Activated B cell treated with CpG ODN at 0.5 μM for 24 hours (primary cell): Measurements from ENCODE around the gene SH2D6. TPM values are rescaled to one million over a fixed set of nuclear protein-coding genes. Genes with fewer than 3 reads are reported as not detected.
A peak's percentile ranks its signal among the peaks of the same experiment; 100 is the strongest.
"Not testable (repeated sequence)": the region's sequence is repeated elsewhere in the genome, so short reads cannot be mapped to it uniquely, and the experiment has no call there.

Source experiments
- ATAC-seq: fragments of 200-7000 bp; cut with Tn5 transposase; one replicate; pipeline ENCODE4 v1.10.0; 2021; ENCODE audit warnings: low read depth, mild to moderate bottlenecking, moderate library complexity
- CTCF ChIA-PET: fragments of 350-600 bp; sonication (Branson Sonifier 250); formaldehyde crosslinking; loops from one replicate; lab custom pipeline; 2021; ENCODE audit warnings: antibody characterized with exemption; lab: Charles Lee
- POLR2A ChIA-PET: fragments of 350-600 bp; sonication (Branson Sonifier 250); formaldehyde crosslinking; loops from one replicate; lab custom pipeline; 2021; ENCODE audit warnings: antibody characterized with exemption; lab: Charles Lee
- DNase-seq: peaks from one replicate; pipeline ENCODE4 v3.0.0; 2022
- H3K27ac Mint-ChIP-seq: one replicate; pipeline ENCODE4 v1.8.0; 2020; ENCODE audit warnings: mixed read lengths
- H3K27me3 Mint-ChIP-seq: one replicate; pipeline ENCODE4 v1.8.0; 2021; ENCODE audit warnings: mixed read lengths
- H3K36me3 Mint-ChIP-seq: one replicate; pipeline ENCODE4 v1.8.0; 2021; ENCODE audit warnings: low read depth, mixed read lengths
- H3K4me1 Mint-ChIP-seq: one replicate; pipeline ENCODE4 v1.8.0; 2021; ENCODE audit warnings: mixed read lengths
- H3K4me3 Mint-ChIP-seq: one replicate; pipeline ENCODE4 v1.8.0; 2020; ENCODE audit warnings: mild to moderate bottlenecking, mixed read lengths
- H3K9me3 Mint-ChIP-seq: one replicate; pipeline ENCODE4 v1.8.0; 2020; ENCODE audit warnings: mixed read lengths
- intact Hi-C: fragments of 100-400 bp; cut with micrococcal nuclease; formaldehyde crosslinking; loops from one replicate; pipeline ENCODE4 v1.15.1; 2024
- total RNA-seq: library from RNA; stranded (reverse); gene quantifications from 2 replicates; pipeline ENCODE4 v1.2.3, GENCODE V29; 2022
- TF ChIP-seq, protein P1 (sequence below): fragments of 200-600 bp; IDR thresholded peaks from one replicate; pipeline ENCODE4 v1.8.0; 2022; ENCODE audit warnings: antibody characterized with exemption, mild to moderate bottlenecking

The SH2D6 gene
- total RNA-seq, 1 donor from 2014 or later: 1.6 TPM

- no peaks in the 10 kb centered on the region for H3K9me3 Mint-ChIP-seq
- peak; percentile 86 for ATAC-seq
- POLR2A ChIA-PET: interaction anchor here (0.6 to 5.3 kb wide), 26 partner anchors 9 to 770 kb away, joined by 3 to 137 read pairs (median 4); partner anchors contain the start of genes ELMOD3, IMMT, MAT2A and RETSAT
- H3K4me3 Mint-ChIP-seq: peak overlapping the region; percentile 87
- peak; percentile 80 for DNase-seq
- intact Hi-C loops: loop anchor here (1.0 kb wide), 3 partner anchors 19 to 101 kb away; partner anchors contain the start of genes ELMOD3, RETSAT and SH2D6
- H3K27me3 Mint-ChIP-seq: no peaks in the 10 kb centered on the region
- H3K36me3 Mint-ChIP-seq: no peaks in the 10 kb centered on the region
- TF ChIP-seq, protein P1, sequence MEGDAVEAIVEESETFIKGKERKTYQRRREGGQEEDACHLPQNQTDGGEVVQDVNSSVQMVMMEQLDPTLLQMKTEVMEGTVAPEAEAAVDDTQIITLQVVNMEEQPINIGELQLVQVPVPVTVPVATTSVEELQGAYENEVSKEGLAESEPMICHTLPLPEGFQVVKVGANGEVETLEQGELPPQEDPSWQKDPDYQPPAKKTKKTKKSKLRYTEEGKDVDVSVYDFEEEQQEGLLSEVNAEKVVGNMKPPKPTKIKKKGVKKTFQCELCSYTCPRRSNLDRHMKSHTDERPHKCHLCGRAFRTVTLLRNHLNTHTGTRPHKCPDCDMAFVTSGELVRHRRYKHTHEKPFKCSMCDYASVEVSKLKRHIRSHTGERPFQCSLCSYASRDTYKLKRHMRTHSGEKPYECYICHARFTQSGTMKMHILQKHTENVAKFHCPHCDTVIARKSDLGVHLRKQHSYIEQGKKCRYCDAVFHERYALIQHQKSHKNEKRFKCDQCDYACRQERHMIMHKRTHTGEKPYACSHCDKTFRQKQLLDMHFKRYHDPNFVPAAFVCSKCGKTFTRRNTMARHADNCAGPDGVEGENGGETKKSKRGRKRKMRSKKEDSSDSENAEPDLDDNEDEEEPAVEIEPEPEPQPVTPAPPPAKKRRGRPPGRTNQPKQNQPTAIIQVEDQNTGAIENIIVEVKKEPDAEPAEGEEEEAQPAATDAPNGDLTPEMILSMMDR: no peak
- peak overlapping the region; percentile 95 for H3K27ac Mint-ChIP-seq
- peaks cover 33% of the 10 kb centered on the region for H3K4me1 Mint-ChIP-seq
- CTCF ChIA-PET: interaction anchor here (0.8 to 4.1 kb wide), 4 partner anchors 17 to 199 kb away, joined by 3 to 25 read pairs (median 5); partner anchors contain the start of gene MAT2A
Observed at GRCh38 chr2:85437488-85438200, 19.1 kb downstream of the SH2D6 start.

- no peak for ATAC-seq
Observed at GRCh38 chr2:85438201-85439024, 19.9 kb downstream of the SH2D6 start.

DNA sequence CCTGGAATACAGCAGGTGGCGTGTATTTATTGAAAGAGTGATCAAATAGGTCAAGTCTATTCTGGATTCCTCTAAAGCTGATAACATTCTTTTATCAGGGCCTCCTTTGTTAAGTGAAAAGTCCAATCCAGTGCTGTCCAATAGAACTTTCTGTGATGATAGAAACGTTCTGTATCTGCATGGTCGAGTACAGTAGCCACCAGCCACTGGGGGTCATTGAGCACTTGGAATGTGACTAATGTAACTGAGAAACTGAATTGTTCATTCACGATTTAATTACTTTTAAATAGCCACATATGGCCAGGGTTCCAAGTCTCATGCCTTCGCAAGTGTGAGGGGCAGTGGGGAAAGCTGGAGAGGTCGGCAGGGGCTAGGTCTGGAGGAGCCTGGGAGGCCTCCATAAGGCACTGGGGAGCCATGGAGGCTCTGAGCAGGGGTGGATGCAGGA, 20.5 kb downstream of the SH2D6 start:
- Mint-ChIP-seq H3K9me3 (no peaks in the 10 kb centered on the region), H3K36me3 (no peaks in the 10 kb centered on the region), H3K27me3 (no peaks in the 10 kb centered on the region), H3K27ac (no peak overlapping the region), H3K4me3 (no peak overlapping the region), H3K4me1 (peaks cover 33% of the 10 kb centered on the region)
- intact Hi-C loops: no loop called here
- ChIA-PET CTCF (interaction anchor here (4.1 kb wide), 1 partner anchor 112 kb away, joined by 25 read pairs; no protein-coding TSS in a partner anchor), POLR2A (interaction anchor here (0.6 to 5.3 kb wide), 11 partner anchors 8 to 757 kb away, joined by 3 to 137 read pairs (median 11); partner anchors contain the start of genes ELMOD3, IMMT, MAT2A and RETSAT)
- ATAC-seq: no peak
- TF ChIP-seq, protein P1: no peak
- no peak for DNase-seq

More at GRCh38 chr2:85438201-85439024, 19.9 kb downstream of the SH2D6 start:
- CTCF ChIA-PET: interaction anchor here (1.0 to 4.1 kb wide), 2 partner anchors 18 to 113 kb away, joined by 6 to 25 read pairs; no protein-coding TSS in a partner anchor
- no peaks in the 10 kb centered on the region for H3K27me3 Mint-ChIP-seq
- H3K36me3 Mint-ChIP-seq: no peaks in the 10 kb centered on the region
- peak overlapping the region; percentile 87 for H3K4me3 Mint-ChIP-seq
- POLR2A ChIA-PET: interaction anchor here (0.6 to 5.3 kb wide), 25 partner anchors 8 to 769 kb away, joined by 3 to 137 read pairs (median 4); partner anchors contain the start of genes ELMOD3, IMMT, MAT2A and RETSAT
- DNase-seq: no peak
- TF ChIP-seq, protein P1: no peak
- no peaks in the 10 kb centered on the region for H3K9me3 Mint-ChIP-seq
- peaks cover 33% of the 10 kb centered on the region for H3K4me1 Mint-ChIP-seq
- intact Hi-C loops: no loop called here
- peak overlapping the region; percentile 95 for H3K27ac Mint-ChIP-seq

GRCh38 chr2:85439569-85439968, 21.1 kb downstream of the SH2D6 start:
- H3K27ac Mint-ChIP-seq, DNase-seq, H3K4me3 Mint-ChIP-seq, H3K36me3 Mint-ChIP-seq, intact Hi-C loops, H3K27me3 Mint-ChIP-seq, H3K9me3 Mint-ChIP-seq, ATAC-seq, CTCF ChIA-PET: not testable (repeated sequence)
- H3K4me1 Mint-ChIP-seq: peaks cover 33% of the 10 kb centered on the region
- POLR2A ChIA-PET: interaction anchor here (0.6 to 5.3 kb wide), 6 partner anchors 7 to 99 kb away, joined by 3 to 137 read pairs (median 4); partner anchors contain the start of genes MAT2A and SH2D6

- peaks cover 33% of the 10 kb centered on the region for H3K4me1 Mint-ChIP-seq
- ChIA-PET CTCF (no interaction called here), POLR2A (interaction anchor here (0.7 to 1.2 kb wide), 2 partner anchors 62 to 98 kb away, joined by 3 to 4 read pairs; no protein-coding TSS in a partner anchor)
- H3K4me3 Mint-ChIP-seq: no peak overlapping the region
- TF ChIP-seq, protein P1: no peak
- intact Hi-C loops: no loop called here
- DNase-seq (no peak), ATAC-seq (no peak)
- no peaks in the 10 kb centered on the region for H3K27me3 Mint-ChIP-seq
- H3K27ac Mint-ChIP-seq: no peak overlapping the region
- H3K9me3 Mint-ChIP-seq: no peaks in the 10 kb centered on the region
- H3K36me3 Mint-ChIP-seq: no peaks in the 10 kb centered on the region
Observed at GRCh38 chr2:85439986-85440385, 21.5 kb downstream of the SH2D6 start.
